Measurements from ENCODE around the gene XPNPEP3. TPM values are rescaled to one million over a fixed set of nuclear protein-coding genes. Genes with fewer than 3 reads are reported as not detected.

XPNPEP3 gene
- 10 to 100 TPM in 3 of 4 donors, 1 to 10 TPM in 1; 9.8 to 16.3 (median 11.2) TPM for total RNA-seq
- polyA plus RNA-seq, result 10 to 100 TPM in 1 of 3 donors, 1 to 10 TPM in 2; 3.3 to 12.9 (median 7.9) TPM
- long read RNA-seq, donor 1, full-length matches to known transcripts, result 4 of 9 reads
- long read RNA-seq, donor 1, partial matches to known transcripts, result 1 of 9 reads
- long read RNA-seq, donor 1, other reads (novel, unspliced or antisense), result 4 of 9 reads
- long read RNA-seq, donor 2, partial matches to known transcripts, result 2 of 18 reads
- long read RNA-seq, donor 2, other reads (novel, unspliced or antisense), result 12 of 18 reads

DNA sequence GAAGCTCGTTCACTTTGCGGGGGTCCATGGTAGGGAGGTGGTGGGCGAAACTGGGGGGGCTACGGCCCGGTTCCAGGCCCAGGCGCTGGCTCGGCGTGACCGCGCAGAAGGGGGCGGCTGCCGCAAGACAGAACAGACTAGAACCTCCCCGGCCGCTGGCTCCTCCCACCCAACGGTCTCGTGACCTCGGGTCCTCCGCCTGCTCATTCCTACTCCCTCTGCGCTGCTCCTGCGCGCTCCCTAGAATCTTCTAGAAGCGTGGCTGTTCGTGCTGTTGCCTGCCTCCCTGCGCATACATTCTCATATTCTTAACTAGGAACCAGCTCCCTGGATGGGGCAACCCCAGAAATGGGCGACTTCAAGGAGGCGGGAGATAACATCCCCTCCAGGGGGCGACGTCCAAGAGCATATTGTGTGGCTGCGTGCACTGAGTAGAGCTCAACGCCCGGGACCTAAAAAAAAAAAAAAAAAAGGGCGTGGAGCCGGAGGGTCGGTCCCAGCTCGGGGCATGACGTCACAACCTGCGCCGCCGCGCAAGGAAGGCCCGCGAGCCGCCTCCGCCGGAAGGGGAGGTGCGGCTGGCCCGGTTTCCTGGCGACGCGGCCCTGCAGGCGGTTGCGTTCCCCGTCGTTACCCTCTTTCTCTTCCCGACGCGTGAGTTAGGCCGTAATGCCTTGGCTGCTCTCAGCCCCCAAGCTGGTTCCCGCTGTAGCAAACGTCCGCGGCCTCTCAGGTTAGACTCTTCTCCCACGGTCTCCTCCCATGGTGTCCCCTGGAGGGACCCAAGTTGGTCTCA is at the start of gene XPNPEP3, which contains the start of gene ST13:
TSS of gene XPNPEP3 (plus strand) at position 636 of the 796 bp plus-strand sequence. CDS start at position 670, 34 bp downstream.
TSS of gene ST13 (minus strand) at position 127 of the 796 bp plus-strand sequence. CDS start at position 28, 99 bp downstream.
- DNase-seq (peak; percentile 98 to 99), ATAC-seq (peak; percentile 94 to 98 (median 97))
- no peaks in the 10 kb centered on the region for H3K27me3 ChIP-seq (ENCODE audit: insufficient read depth in 3 of 3, low read length in 2 of 3)
- intact Hi-C loops (cut with DNase I), result loop anchor here in 1 of 2 donors (2.0 kb wide), 1 partner anchor 38 kb away; the partner anchor contains the start of gene SLC25A17
- H3K27ac ChIP-seq, result peak within 1 kb of the TSS; percentile 98
- H3K9me3 ChIP-seq, result no peaks in the 10 kb centered on the region
- H3K36me3 ChIP-seq (ENCODE audit: insufficient read depth in 1 of 2, low read depth in 1 of 2), result peaks cover 0 to 18% of the 10 kb centered on the region in 2 donors
- H3K4me1 ChIP-seq, result peaks cover 55% of the 10 kb centered on the region
- TF ChIP-seq, protein P1, sequence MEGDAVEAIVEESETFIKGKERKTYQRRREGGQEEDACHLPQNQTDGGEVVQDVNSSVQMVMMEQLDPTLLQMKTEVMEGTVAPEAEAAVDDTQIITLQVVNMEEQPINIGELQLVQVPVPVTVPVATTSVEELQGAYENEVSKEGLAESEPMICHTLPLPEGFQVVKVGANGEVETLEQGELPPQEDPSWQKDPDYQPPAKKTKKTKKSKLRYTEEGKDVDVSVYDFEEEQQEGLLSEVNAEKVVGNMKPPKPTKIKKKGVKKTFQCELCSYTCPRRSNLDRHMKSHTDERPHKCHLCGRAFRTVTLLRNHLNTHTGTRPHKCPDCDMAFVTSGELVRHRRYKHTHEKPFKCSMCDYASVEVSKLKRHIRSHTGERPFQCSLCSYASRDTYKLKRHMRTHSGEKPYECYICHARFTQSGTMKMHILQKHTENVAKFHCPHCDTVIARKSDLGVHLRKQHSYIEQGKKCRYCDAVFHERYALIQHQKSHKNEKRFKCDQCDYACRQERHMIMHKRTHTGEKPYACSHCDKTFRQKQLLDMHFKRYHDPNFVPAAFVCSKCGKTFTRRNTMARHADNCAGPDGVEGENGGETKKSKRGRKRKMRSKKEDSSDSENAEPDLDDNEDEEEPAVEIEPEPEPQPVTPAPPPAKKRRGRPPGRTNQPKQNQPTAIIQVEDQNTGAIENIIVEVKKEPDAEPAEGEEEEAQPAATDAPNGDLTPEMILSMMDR (IDR thresholded peaks at IDR 0.05), result no peak
- peak within 1 kb of the TSS; percentile 96 for H3K4me3 ChIP-seq
- 0 to 1% (median 0%) methylated on average over 53 to 63 of the region's 63 CpGs for WGBS, 3 donors

DNA sequence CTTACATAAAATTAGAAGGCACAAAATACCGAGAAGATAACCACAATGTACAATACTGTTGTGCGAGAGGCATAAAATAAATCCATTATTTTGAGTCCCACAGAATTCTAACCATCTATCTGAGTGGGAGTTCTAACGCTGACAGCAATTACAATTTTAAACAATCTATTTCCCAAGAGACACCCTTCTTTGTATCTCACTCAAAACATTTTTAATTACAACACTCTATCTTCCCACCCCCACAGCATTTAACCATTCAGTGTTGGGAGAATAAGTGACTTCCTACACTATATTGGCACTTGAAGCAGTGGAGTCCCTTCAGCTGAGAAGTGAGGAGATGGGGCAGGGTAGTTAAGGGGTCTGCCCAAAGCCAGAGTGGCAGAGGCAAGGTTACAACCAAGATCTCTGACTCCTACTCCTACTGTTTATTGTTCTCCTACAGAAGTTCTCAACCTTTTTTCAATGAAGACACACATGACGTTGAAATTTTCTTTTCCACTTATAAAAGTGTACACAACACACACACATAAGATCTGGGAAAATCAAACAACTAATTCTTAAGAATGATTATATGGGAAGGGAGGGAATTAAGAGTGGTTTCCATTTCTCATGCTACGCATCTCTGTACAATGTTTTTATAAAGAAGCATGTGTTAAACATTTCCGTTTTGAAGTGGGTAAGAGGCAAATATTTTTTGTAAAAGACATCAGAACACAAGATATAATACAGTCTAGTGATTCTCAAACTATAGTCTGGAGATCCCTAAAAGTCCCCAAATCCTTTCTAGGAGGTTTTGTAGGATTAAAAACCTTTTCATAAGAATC is 48.7 kb upstream of the XPNPEP3 start:
- no peaks in the 10 kb centered on the region for H3K36me3 ChIP-seq (ENCODE audit: insufficient read depth in 1 of 2, low read depth in 1 of 2)
- 70 to 78% (median 71%) methylated on average over 6 of the region's 6 CpGs for WGBS, 3 donors
- intact Hi-C loops (cut with DNase I), result no loop called here

DNA sequence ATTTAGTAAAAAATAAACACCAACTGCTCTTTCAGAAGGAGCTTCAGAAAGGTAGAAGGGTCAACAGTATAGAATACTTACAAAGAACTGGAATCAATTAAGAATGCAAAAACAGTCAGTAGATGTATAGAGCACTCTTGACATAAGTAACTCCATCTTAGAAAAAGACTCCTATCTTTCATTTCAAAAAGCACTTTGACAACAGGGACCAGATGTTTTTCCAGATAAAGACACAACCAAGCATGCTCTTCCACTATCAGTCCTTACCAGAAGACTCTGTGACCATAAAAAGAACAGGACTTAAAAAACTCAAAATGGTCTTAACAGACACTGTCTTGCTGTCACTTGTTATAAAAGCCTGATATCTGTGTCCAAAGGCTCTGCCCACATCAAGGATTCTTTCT is 43.0 kb upstream of the XPNPEP3 start:
- Histone ChIP-seq H3K9me3 (no peaks in the 10 kb centered on the region), H3K36me3 (ENCODE audit: insufficient read depth in 1 of 2, low read depth in 1 of 2) (no peaks in the 10 kb centered on the region), H3K4me1 (peaks cover 18% of the 10 kb centered on the region), H3K27ac (no peak overlapping the region), H3K27me3 (ENCODE audit: insufficient read depth in 3 of 3, low read length in 2 of 3) (no peaks in the 10 kb centered on the region), H3K4me3 (no peak overlapping the region)
- ATAC-seq (no peak), DNase-seq (no peak)
- TF ChIP-seq, protein P1 (IDR thresholded peaks at IDR 0.05), result no peak
- intact Hi-C loops (cut with DNase I), result no loop called here

More for the DNA sequence above, 48.7 kb upstream of the XPNPEP3 start:
- no peak overlapping the region for H3K4me3 ChIP-seq
- TF ChIP-seq, protein P1 (IDR thresholded peaks at IDR 0.05), result no peak
- no peak overlapping the region for H3K27ac ChIP-seq
- no peaks in the 10 kb centered on the region for H3K4me1 ChIP-seq
- DNase-seq (no peak), ATAC-seq (no peak)
- no peaks in the 10 kb centered on the region for H3K27me3 ChIP-seq (ENCODE audit: insufficient read depth in 3 of 3, low read length in 2 of 3)
- no peaks in the 10 kb centered on the region for H3K9me3 ChIP-seq

DNA sequence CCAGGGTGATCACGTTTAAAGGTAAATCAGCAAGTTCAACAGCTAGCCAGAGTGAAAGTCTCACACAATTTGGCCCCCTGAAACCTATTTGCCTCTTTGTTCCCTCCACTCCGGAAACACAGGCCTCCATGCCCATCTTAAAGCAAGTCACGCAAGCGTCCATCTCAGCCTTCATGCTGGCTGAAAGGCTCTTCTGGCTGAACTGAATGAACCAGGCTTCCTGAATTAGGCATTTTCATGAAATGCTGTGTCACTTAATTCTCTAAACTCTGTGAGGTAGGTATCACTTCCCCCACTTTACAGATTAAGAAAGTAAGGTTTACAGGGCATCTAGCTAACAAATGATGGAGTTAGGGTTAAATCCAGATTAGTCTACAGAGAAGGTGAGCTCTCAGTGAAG is 39.2 kb upstream of the XPNPEP3 start:
- TF ChIP-seq, protein P1 (IDR thresholded peaks at IDR 0.05), result no peak
- Histone ChIP-seq H3K4me1 (peaks cover 33% of the 10 kb centered on the region), H3K4me3 (peak overlapping the region; percentile 98), H3K9me3 (no peaks in the 10 kb centered on the region), H3K27me3 (ENCODE audit: insufficient read depth in 3 of 3, low read length in 2 of 3) (no peaks in the 10 kb centered on the region), H3K27ac (no peak overlapping the region), H3K36me3 (ENCODE audit: insufficient read depth in 1 of 2, low read depth in 1 of 2) (peaks cover 0 to 7% of the 10 kb centered on the region in 2 donors)
- ATAC-seq (no peak), DNase-seq (no peak)
- WGBS, 3 donors, result 88 to 93% (median 89%) methylated on average over 4 of the region's 4 CpGs
- intact Hi-C loops (cut with DNase I), result loop anchor here in 1 of 2 donors (2.0 kb wide), 1 partner anchor 39 kb away; the partner anchor contains the start of genes ST13 and XPNPEP3
